HG03064 (cell line): ENCODE measurements around the gene GRIA4.
"Not testable (repeated sequence)": the region's sequence is repeated elsewhere in the genome, so short reads cannot be mapped to it uniquely, and the experiment has no call there.

Experiments used
- ATAC-seq: cut with Tn5 transposase; IDR thresholded peaks from one replicate; pipeline ENCODE4 v1.9.1; 2021; ENCODE audit warnings: low read depth; ENCODE audit not compliant: unreplicated experiment

Gene GRIA4

DNA sequence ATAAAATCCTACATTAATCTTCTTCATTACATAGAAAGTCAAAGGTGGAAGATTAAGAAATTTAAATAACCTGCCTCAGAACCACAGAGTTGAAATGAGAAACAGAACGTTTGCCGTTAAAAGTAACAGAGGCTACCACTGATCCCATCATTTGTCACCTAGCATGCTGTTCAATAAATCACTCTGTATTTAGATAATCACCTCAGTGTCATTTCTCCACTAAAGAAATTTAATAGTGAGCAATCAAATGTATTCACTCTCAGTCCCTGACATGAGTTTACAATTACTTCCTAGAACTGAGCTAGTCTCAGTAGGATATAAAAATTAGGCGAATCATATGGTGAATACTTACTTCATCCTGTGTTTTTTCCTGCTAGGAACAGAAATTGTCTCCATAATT, 242.5 kb downstream of the GRIA4 start:
- no peak for ATAC-seq

DNA sequence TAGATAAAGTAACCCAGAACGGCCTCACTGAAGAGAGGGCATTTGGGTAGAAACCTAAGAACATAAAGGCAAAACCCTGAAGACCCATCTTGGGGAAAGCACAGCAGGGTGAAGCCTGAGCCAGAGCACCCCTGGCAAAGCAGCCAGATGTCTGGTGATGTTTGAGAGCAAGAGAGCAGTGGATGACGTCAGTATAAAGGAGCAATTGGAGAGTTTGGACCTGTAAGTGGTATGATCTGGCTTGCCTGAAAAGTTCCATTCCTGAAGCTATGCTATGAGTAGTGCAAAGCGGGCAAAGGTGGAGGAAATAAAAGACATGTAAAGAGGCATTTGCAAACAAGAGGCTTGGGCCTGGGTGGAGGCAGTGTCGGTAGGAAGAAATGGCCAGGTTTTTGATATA, 244.4 kb downstream of the GRIA4 start:
- no peak for ATAC-seq

DNA sequence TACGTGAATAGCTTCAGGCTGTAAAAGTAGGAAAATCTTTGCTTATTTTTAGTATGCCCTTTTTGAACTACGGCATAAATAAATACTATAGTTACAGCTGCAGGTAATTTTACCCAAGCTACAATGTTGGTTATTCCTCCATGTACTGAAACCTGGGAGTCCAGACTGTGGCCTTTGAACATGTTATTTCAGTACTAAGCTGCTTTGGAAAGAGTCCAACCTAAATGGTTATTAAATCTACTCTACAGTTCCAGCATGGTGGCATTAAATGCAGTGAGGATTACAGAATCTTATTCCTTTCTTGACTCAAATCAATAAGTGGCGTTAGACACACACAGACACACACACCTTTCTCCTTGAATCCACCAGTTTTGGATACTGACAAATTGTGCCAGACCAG, 247.1 kb downstream of the GRIA4 start:
- ATAC-seq: no peak

DNA sequence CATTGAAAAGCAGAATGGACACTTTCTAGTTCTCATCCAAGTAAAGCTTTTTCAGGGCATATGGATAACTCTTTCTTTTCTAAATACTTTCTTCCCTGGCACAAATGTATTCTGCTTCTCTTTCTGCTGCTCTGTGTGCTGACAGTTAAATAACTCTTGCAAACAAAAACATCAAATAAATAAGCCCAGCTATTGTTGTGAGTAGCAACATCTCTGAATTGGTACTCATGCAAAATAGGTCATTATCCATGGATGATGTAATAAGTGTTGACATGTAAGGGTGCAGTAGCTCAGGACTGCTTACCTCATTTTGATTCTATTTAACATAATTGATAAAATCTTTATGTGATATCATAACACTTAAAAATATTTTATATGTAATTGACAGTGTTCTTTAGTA, 247.9 kb downstream of the GRIA4 start:
- no peak for ATAC-seq

DNA sequence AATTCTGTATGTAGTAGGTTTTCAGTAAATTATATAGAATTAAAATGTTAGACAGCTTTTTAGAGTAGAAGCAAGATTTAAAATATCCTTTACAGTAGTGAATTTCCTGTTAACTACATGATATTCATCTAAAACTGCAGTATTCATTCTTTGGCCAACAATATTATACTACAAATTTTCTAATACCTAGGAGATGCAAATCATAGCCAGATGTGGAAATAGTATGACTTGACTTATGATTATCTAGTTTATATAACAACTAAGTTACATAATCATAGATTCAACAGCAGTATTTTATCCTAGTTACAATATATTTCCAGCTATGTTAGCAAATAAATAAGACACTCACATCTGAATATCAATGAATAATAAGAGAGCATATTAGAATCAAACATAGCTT, 249.0 kb downstream of the GRIA4 start:
- no peak for ATAC-seq

DNA sequence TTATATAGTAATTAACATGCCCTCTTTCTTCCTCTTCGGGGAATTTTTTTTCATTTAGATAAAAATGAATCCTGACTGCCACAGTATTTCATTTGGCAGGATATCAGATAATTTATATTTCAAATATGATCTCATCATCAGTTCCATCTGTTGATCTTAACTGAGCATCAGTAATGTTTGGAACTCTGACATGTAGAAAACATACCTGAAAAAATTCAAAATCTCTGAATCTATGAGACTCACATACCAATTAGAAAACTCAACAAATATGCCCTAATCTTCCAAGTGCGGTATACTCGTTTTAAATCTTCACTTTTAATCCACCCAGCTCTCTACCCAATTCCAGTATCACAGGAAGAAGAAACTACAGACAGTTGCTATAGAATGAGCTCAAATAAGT, 250.2 kb downstream of the GRIA4 start:
- ATAC-seq: no peak

DNA sequence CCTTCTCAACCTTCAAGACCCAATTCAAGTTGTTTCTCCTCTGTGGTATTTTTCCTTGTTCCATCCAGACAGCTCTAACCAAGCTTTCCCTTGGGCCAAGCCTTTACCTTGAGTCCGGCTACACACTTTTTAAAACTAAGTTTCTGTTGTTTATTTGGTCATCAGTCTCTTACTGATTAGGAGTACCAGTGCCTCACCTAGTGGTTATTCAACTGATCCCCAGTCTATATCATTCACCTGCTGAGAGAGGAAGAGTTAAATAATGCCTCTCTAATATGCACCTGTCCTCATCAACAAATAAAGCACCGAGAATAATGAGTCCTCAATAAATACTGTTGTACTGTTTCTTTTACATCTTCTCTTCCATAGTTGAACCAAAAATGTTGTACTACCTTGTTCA, 251.4 kb downstream of the GRIA4 start:
- no peak for ATAC-seq

DNA sequence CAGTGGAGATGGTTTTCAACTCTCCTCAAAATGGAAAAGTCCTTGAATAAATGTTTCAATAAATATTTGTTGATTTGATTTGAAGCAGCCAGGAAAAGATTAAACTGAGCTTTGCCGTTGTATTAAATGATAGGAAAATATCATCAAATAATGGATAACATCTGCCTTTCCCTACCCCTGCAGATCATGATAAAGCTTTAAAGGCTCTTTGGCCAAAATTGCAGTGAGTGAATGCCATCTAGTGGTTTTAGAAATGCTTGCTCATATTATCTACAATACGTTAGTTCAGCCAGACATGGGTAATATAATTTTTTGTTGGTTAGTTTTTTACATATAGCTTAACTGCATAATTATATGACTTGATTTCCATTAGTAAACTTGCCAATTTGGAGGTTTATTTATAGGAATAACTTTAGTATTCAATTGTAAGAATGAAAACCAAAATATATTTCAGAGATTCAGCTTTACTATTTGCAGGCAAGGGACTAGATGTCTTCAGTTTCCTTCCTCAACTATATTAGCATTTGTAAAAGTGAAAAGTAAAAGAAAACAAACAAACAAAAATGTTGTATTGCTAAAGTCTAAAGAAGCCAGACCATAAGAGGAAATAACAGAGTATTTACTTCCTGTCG, 253.0 kb downstream of the GRIA4 start:
- ATAC-seq: peak; percentile 75

DNA sequence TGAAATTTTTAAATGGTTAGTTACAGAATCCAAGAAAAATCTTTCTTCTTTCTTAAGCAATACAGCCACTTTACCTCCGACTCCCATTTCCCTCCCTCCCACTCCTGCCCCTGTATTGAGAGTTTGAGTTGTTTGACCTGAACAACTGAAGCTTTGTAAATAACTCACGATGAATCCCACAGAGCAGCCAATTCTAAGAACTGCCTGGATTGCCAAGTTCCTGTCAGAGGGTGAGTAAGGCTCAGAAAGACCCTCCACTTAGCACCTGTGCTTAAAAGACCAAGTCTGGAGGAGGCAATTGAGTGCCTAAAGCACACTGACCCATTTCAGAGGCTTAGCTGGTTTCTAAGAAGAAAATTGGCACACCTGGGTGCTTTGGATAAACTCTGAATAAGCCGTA, 253.7 kb downstream of the GRIA4 start:
- ATAC-seq: no peak

DNA sequence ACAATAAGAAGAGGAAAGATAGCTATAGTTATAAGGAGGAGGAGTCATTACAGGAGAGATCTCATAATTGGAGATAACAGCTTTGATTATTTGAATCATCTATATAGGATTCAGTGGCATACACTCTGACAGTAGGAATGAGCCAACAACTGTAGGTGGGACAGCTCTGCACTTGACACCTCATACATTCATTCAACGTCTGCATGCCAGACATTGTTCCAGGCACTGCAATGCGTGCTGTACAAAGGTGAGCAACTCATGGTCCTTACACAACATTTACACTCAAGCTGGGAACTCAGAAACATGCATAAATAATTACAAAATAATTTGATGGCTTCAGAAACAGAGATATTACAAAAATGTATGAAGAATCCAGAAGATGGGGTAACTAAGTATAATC, 257.9 kb downstream of the GRIA4 start:
- no peak for ATAC-seq

DNA sequence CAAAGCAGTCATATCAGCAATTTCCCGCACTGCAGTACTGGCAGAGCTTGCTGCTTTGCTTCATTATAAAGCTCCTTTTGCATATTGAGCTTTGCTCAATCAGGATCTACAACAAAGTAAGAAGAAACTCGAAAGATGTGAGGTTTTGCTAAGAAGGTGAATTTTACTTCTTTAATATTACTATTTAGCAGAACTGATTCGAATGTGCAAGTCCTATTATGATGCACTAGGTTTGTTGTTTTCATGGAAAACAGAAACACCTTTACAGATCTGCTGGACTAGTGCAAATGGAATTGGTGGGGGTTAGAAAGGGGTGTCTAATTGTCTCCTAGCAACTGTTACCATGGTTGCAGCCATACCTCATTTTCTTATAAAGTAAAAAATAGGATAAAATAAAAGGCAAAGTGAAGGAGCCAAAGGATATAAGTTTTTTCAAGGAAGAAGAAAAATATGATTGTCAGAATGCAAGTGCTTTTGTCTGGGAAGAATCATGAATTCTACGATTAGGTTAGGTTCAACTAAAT, 259.0 kb downstream of the GRIA4 start:
- no peak for ATAC-seq

DNA sequence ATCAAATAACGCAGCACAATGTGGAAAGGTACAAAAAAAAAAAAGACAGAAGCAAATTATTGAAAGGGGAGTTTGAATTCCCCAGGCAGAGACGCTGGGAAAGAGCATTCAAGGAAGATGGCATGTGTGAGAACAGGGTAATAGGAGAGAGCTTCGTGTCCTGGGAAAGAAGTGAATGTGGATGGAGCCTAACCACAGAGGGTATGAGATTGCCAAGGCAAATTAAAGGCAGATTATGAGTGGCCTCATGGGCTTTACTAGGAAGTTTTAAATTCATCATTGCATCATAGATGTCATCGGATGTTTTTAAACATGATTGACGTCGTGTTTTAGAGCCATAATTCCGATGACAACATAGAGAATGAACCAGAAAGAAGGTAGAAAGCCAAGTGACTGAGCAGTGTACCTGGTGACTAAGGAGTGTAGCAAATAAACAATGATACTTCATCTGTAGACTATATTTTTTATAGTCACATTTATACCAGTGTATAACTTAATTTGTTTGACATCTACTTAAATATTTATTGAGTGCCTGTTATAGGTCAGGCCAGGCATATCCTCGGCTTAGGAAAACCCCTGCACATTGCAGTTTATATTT, 260.7 kb downstream of the GRIA4 start:
- ATAC-seq: no peak

DNA sequence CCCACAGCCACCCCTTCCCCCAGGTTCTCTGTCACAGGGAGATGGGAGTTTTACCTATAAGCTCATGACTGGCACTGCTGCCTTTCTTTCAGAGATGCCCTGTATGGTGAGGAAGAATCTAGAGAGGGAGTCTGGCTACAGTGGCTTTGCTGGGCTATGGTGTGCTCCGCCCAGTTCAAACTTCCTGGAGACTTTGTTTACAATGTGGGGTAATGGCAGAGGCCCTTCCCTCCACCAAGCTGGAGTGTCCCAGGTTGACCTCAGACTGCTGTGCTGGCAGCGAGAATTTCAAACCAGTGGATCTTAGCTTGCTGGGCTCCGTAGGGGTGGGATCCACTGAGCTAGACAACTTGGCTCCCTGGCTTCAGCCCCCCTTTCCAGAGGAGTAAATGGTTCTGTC, 268.6 kb downstream of the GRIA4 start:
- ATAC-seq: no peak

DNA sequence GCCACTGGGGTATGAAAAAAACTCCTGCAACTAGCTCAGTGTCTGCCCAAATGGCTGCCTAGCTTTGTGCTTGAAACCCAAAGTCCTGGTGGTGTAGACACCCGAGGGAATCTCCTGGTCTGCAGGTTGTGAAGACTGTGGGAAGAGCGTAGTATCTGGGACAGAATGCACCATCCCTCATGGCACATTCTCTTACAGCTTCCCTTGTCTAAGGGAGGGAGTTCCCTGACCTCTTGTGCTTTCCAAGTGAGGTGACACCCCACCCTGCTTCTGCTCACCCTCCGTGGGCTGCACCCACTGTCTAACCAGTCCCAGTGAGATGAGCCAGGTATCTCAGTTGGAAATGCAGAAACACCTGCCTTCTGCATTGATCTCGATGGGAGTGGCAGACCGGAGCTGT, 269.1 kb downstream of the GRIA4 start:
- not testable (repeated sequence) for ATAC-seq

DNA sequence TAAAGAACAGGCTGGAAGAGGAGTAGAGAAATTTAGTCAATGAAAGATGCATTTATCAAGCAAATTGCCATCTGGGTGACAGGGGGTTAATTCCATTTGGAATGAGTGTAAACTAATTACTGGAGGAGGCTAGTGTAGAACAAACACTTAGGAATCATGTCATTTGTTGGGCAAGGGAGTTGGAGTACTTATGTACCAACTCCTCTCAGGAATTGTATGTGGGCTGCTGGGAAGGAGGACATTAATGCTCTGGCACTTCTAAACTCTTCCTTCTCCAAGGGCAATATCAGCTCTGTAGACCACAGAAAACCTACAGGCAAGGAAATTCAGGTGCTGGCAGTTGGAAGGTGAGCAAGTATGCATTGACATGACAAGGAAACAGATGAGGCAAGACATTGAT, 271.2 kb downstream of the GRIA4 start:
- no peak for ATAC-seq

DNA sequence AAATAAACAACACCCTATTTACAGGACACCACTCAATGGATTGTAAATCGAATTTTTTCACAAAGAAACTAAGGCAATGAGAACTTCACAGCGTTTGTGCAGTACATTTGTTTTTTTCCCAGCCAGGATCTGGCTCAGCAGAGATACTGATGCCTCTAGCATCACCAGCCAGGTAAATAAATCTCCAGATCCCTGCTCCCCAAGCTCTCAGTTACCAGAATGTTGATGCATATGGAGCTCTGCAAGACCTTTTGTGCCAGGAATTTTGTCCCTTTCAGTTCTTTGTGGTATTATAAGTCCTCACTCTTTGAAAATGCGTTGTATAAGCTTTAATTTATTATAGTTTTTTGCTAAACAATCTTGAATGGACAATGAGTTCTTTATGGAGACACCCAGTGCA, 274.6 kb downstream of the GRIA4 start:
- ATAC-seq: no peak

DNA sequence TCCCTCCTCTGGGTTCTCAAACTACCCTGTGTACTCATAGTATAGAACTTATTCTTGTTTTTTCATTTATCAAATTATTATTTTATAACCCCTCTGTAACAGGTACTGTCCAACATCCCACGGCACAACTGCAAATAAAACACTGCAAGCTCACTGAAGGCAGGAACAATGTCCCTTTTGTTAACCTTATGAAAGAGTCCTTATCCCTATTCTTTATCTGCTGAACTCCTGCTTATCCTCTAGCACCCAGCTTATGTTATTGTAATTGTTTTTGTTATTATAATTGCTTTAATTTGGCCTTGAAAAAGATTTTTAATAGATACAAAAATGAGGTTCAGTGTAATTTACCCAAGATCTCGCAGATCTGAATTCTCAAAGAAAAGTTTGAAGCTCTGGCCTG, 281.8 kb downstream of the GRIA4 start:
- no peak for ATAC-seq

DNA sequence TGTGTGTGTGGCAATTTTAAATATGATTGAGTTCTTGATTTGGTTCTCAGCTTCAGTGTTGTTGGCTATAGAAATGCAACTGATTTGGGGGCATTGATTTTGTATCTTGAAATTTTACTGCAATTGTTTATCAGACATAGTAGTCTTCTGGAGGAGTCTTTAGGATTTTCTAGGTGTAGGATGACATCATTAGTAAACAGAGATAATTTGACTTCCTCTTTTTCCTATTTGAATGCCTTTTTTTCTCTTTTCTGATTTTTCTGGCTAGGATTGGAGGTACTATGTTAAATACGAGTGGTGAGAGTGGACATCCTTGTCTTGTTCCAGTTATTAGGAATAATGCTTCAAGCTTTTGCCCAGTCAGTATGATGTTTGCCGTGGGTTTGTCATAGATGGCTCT, 287.3 kb downstream of the GRIA4 start:
- ATAC-seq: no peak

DNA sequence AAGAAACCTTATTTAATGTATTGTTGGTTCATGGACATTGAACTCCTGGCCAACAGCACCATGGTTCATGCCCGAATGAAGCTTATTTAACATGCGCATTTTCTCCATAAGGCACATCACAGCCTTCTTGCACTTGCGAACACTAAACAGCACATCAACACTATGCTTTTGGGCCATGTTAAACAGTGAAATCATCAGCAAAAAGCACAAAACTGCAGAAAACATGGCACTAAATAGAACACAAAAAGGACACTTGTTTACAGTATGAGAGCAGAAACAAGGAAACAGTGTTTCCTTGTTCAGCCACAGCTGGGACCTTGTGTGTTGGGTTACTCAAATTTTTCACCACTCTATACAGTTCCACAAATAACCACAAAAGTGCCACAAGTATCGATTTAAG, 289.9 kb downstream of the GRIA4 start:
- no peak for ATAC-seq

DNA sequence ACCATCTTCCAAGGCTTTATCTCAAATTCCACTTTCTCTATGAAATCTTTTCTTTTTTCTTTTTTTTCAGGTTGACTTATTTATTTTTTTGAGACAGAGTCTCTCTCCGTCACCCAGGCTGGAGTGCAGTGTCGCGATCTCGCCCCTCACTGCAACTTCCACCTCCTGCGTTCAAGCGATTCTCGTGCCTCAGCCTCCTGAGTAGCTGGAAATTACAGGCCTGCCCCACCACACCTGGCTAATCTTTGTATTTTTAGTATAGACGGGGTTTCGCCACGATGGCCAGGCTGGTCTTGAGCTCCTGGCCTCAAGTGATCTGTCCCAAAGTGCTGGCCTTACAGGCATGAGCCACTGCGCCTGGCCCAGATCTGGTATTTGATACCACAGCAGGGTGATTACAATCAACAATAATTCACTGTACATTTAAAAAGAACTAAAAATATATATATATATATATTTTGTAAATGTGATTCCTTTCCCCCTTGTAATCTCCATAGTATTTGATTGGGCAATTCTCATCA, 290.7 kb downstream of the GRIA4 start:
- ATAC-seq: no peak

DNA sequence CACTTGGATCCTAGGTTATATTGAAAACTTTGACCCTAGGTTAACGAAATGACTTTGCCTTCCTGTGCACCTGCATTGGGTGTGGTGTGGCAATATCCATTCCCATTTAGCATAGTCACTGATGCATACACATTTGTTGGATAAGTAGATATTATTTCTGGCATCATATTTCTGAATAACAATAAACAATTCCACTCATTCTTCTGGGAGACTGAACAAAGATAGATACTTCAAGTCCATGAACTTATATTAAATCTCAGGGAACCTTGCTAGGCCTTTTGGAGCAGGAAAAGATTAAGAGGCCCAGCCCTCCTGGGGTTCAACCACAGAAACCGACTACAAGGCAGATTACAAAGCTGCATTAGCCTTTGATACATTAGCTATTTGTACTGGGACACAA, 293.2 kb downstream of the GRIA4 start:
- no peak for ATAC-seq

DNA sequence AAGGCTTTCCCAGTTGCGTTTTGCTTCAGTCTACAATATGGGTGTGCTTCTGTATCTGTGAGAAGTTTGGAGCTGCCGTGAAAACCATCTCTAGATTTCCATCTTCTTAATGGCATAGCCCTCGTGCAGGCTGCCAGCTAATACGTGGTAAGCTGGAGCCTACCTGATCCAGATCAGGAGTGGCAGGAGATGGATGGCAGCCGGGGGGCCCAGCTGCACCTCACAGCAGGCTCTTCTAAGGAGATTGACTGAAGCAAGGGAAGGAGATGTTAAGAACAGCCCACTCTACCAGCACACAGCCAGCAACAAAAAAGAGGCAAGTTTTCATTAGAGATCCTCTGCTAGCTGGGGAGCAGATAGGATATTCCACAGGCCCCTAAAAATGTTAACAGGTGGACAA, 296.6 kb downstream of the GRIA4 start:
- ATAC-seq: no peak
